Ecto neural progenitor cell (in vitro differentiated cells): ENCODE data around the gene ADM.

Experiments used
- DNase-seq: peaks from one replicate; pipeline ENCODE4 v3.0.0-alpha.2; 2018; ENCODE audit warnings: low spot score

The ADM gene

DNA sequence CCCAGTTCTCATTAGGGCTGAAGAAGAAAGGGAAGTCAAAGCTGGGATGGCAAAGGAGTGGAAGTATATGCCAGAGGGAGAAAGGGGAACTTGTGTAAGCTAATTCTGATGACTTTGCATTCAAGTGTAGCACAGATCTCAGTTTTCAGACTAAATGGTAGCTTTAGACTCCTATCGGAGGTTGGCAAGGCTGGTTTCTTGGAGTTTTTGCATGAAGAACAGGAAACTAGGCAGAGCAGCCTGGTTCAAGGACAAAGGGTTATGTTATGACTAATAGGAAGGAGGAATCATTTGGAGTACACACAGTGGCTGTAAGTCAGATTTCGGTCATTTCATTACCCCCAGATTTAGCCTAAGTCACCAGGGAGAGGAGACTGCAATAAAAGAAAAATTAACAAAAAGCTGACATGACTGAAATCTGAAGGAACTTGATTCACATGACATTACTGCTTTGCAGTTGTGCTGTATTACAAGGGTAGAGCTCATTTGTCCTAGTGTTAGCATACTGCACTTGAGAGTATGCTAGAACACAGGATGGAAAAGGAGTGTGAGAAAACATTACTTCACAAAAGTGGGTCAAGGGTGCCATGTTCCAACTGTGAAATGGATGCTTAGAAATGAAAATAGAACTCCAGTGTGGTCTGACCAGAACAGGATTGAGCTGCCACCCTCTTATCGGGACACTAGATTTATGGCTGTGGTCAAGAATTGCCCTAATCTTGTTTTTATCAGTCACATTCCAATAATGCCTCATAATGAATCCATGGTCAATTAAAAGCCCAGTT is 23.6 kb downstream of the ADM start:
- DNase-seq, result no peak

DNA sequence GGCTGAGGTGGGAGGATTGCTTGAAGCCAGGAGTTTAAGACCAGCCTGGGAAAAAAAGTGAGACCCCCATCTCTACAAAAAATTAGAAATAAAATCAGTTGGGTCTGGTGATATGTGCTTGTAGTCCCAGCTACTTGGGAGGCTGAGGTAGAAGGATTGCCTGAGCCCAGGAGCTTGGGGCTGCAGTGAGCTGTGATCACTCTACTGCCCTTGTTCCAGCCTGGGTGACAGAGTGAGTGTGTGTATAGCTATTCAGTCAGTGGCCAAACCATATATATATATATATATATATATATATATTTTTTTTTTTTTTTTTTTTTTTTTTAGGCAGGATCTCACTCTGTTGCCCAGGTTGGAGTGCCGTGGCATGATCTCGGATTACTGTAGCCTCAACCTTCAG is 24.5 kb downstream of the ADM start:
- no peak for DNase-seq

DNA sequence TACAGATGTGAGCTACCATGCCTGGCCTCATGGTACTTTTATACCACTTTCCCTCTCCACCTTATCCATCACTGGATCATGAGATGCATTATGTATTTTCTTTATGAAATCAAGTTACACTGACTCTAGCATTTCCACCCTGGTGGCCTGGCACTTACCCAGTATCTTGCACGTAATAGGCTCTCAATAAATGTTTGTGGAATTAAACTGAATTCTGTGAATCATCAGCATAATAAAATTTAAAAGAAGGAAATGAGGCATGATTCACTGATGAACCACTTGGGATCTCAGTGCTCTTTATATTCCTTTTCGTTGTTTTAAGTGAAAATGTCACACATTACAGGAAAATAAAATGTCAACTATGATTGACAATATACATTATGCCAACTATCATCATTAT is 25.1 kb downstream of the ADM start:
- DNase-seq, result no peak

DNA sequence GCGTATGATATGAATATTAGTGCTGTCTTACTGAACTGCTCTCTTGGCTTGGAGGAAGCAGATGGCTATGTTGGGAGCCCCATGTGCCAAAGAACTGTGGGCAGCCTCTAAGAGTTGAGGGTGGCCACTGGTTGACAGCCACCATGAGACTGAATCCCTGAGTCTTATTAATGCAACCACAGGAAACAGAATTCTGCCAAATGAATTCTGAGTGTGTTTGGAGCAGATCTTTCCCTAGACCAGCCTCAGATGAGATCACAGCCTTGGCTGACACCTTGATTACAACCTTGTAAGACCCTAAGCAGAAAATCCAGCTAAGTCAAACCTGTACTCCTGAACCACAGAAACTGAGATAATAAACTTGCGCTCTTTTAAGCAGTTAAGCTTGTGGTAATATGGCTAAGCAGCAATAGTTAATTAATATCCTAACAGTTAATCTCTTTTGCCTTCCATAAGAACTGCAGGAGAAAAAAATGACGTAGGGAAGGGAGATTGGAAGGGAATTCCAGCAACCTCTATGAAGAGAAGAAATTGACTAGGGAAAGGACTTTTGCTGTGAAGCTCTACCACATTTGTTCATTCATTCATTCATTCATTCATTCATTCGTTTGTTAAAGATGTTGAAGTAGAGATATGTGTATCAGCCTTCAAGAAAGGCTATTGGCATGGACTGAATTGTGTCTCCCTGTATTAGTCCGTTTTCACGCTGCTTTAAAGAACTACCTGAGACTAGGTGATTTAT is 26.8 kb downstream of the ADM start:
- DNase-seq, result no peak

DNA sequence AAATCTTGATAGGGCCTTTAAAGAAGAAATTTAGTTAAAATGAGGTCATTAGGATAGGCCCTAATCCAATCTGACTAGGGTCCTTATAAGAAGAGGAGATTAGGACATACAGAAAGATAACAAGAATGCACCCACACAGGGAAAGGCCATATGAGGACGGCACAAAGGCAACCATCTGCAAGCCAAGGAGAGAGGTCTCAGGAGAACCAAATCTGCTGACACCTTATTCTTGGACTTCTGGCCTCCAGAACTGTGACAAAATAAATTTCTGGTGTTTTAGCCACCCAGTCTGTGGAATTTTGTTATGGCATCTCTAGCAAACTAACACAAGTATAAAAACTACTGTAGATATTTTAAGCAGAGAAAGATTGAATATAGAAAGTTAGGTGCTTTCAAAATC is 28.6 kb downstream of the ADM start:
- DNase-seq, result no peak

DNA sequence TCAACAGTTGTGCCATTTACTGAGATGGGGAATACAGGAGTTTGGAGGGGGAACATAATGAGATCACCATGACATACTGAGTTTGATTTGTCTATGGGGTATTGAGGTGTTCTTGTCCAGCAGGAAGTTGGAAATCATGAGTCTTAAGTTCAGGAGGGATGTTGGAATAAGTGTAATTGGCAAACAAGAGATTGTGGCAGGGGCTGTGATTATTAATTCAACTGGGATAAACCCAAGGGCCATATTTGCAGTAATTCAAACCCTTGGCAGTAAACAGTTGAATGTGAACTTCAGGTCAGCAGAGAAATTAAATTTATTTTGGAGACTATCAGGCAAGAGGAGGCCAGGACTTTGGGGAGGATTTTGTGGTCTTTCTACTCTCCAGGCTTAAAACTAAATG is 33.4 kb downstream of the ADM start:
- no peak for DNase-seq

DNA sequence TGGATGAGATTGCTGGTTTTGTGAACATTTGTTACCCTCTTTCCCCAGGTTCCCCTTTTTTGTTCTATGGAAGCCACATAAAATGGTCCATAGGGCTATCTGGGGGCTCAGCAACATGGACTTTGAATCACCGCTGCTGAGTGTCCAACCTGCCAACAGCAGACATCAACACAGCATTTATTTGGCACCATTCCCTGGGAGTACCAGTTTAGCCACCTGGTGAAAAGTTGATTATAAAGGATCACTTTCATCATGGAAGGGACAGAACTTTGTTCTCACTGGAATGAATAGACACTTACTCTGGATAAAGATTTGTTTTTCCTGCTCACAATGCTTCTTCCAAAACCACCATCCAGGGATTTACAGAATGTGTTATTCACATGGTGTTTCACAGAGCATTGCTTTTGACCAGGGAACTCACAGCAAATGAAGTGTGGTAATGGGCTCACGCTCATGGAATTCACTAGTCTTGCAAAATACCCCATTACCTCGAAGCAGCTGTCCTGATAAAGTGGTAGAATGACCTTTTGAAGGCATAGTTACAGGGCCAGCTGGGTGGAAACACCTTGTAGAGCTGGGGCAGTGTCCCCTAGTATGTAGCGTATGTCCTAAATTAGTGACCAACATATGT is 43.9 kb downstream of the ADM start:
- DNase-seq, result no peak

DNA sequence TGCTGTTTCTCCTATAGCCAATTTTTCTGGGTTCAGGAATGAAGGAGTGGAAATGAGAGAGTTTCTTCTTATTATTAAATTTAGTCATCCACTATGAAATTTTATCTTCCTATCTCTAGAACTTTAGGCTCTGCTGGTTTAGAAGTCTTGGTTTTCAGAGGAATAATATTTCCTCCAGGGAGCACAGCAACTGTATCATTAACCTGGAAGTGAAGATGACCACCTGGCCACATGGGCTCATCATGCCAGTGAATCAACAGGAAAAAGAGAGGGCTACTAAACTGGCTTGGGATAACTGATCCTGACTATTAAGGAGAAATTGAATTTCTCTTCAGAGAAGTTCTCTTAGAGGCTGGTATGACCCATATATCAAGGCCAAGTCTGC is 44.4 kb downstream of the ADM start:
- no peak for DNase-seq

DNA sequence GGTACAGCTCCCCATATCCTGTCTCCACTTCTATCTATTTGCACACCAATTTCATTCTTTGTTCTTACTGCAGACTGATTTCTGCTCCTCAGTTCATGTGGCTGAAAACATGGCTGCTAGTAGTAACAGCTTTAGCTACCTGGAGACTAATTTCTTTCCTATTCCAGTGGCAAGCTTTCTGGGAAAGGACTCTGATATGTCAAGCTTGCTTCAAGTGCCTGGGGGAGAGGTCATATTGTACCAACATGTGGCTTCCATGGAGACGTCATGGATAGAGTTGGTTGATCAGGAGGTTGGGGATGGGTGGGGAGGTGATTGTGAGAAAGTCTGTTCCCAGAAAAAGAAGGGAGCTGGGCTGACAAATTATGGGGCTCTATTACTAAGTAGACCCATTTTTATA is 44.9 kb downstream of the ADM start:
- DNase-seq, result no peak

DNA sequence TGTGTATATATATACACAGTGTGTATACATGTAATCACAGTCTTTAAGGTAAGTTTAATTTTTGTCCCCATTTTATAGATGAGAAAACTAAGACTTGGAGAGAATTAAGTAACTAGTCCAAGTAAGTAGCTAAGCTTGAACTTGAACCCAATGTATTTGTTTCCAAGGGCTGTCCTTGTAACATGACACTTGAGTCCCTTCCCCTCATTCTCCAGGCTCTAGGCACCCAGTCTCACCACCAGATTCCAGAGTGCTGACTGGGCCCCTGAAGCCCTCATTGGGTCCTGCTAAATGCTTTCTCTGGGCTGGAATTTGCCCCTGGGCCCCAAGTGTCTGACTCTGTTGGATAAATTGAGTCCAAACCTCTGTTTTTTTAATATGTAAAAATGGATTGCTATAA is 45.5 kb downstream of the ADM start:
- DNase-seq, result no peak

DNA sequence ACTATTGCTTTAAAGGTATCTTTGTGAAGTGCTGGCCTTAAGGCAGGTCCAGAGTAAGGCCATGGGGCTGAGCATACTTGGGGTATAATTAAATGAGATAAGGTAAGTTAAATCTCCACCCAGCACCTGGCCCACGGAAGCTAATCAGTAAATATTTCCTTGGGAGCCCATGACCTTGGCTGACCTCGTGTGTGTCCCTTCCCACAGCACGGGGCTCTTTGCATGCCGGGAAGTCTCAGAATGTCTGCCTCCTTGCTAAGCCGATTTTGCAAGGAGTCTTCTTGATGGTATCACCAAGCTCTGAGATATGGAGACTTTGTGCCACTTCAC is 46.5 kb downstream of the ADM start:
- DNase-seq, result no peak

DNA sequence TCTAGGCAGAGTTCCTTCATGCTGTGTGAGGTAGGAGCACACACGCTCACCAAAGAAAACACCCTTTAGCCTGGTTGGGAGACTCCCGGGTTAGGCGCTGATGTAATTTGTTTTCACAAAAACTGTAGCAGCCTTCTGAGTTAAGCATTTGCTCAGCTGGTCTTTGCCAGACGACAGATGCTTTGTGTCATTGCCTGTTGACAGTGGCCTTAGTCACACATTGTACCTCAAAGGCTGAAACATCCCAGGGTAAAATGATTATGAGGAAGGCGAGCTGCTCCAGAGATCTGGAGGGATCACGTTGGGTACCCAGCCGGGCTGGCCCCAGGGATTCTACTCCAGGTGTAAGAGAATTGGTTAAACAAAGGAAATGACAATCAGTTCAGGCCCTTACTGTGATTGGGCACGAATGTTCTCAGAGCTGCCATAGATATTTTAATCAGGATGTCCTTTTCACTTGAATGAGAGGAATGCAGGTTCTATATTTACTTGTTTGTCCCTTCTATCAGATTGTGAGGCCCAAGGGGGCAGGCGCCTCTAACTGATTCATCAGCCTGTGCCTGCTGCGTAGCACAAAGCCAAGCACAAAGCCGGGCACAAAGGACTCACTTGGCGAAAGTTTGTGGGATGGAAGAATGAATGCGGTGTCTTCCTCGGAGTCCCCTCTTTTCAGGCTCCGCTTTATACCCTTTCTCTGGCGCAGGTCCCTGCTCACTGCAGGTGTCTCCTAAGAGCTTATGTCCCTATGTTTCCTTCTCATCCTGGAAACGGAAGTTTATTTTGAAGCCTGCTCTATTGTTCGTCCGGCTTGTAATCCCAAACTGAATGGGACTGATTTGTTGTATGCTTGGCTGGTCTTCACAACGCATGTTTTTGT is 47.1 kb downstream of the ADM start:
- peak; percentile 69 for DNase-seq

DNA sequence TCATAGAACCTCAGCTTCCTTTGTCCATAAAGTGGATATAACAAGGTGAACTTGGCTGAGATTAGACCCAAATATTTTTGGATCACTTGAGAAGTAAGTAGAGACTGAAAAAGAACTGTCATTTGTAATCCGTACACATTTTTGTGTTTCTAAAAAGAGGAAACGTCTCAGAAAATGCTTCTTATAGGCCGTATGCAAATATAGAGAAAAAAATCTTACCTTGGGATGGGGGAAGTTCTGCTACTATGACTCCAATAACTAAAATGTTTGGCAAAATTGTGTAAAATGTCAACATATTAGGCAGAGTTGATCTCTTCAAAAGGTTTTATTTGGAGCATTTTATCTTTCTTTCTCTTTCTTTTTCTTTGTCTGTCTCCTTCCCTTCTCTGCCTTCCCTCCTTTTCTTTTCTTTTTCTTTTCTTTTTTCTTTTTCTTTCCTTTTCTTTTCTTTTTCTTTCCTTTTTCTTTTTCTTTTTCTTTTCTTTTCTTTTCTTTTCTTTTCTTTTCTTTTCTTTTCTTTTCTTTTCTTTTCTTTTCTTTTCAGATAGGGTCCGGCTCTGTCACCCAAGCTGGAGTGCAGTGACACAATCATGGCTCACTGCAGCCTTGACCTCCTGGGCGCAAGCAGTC is 48.2 kb downstream of the ADM start:
- no peak for DNase-seq

DNA sequence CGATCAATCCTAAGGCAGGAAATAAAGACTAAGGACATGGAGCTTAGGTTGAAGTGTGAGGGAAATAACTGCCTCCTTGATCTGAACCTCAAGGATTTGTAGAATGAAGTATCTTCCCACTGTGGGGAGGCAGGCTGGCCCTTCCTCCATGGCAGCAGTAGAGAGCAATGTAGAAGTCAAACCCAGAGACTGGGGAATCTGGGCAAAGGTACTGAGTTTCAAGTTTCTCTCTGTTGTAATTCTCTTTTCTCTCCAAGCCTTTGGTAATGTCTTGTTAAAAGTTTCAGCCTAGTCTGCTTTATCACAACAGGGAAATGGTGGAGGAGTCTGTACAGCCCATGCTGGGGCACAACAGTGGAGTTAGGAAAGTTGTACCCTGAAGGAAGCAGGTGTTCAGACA is 49.5 kb downstream of the ADM start:
- DNase-seq, result no peak

DNA sequence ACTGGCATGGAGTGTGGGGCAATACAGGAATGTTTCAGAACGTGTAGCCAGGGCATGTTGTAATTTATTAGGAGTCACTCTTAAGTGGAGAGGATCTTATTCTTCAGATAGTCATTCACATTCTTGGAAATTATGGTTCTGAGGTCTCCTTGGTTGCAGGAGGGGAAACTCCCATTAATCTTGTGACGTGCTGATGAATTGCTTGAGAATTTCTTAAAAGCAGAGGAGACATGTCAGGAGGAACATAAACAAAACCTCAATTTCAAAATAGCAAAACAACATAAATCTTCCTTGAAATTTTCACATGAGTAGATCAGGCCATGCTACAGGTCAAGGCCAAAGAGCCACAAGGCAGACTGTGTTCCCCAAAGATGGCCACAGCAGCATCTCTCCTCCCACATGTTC is 50.4 kb downstream of the ADM start:
- DNase-seq, result no peak

DNA sequence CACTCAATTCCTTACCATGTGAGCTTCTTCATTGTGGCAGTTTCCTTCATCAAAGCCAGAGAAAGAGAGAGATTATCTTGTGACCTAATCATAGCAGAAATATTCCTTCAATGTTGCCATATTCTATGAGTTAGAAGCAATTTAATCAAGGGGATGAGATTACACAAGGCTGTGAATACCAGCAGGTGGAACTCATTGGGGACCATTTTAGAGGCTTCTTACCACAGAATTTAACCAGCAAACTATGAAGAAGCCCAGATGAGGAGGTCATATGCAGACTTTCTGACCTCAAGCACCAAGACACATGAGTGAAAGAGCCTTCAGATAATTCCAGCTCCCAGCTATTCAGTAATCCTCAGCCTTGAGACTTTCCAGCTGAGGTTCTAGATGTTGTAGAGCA is 51.3 kb downstream of the ADM start:
- no peak for DNase-seq
